Skeletal muscle tissue (tissue), 1 donor: ENCODE data around the gene AGFG1. TPM values are rescaled to one million over a fixed set of nuclear protein-coding genes. Genes with fewer than 3 reads are reported as not detected.

ENCODE experiments used
- total RNA-seq: library from RNA; depleted of rRNA; stranded (reverse); fragments of >200 nt; gene quantifications from one replicate; pipeline ENCODE4 v1.2.3, GENCODE V29; 2014

Gene AGFG1
- total RNA-seq, 1 donor from 2014 or later = 20.9 TPM

Other genes starting within 250 kb of the AGFG1 start
- 65.8 TPM for gene MFF, start 146.9 kb upstream of the AGFG1 start, total RNA-seq
- not detected for gene TM4SF20, start 92.8 kb upstream of the AGFG1 start, total RNA-seq
- gene SCYGR1, start 84.2 kb upstream of the AGFG1 start, total RNA-seq = not detected
- gene SCYGR2, start 126.7 kb downstream of the AGFG1 start, total RNA-seq = not detected
- not detected for gene SCYGR3, start 142.7 kb downstream of the AGFG1 start, total RNA-seq
- not detected for gene SCYGR4, start 145.3 kb downstream of the AGFG1 start, total RNA-seq
- not detected for gene SCYGR5, start 194.6 kb downstream of the AGFG1 start, total RNA-seq
- gene SLC19A3, start 245.9 kb downstream of the AGFG1 start, total RNA-seq = 4.2 TPM